Measurements from ENCODE around the gene INTS14. TPM values are rescaled to one million over a fixed set of nuclear protein-coding genes. Genes with fewer than 3 reads are reported as not detected.
A peak's percentile ranks its signal among the peaks of the same experiment; 100 is the strongest.
"Not testable (repeated sequence)": the region's sequence is repeated elsewhere in the genome, so short reads cannot be mapped to it uniquely, and the experiment has no call there.

Gene INTS14
- total RNA-seq, 1 experiment from 2014 or later, result 44.7 TPM

- Histone ChIP-seq H2BK120ac (ENCODE audit: low read depth, low read length, poor library complexity, severe bottlenecking) (no peak overlapping the region), H3K23me2 (ENCODE audit: insufficient read length, low read depth, low read length, poor library complexity, severe bottlenecking) (no peaks in the 10 kb centered on the region), H4K91ac (ENCODE audit: insufficient read length, low read depth, low read length) (no peak overlapping the region), H2AK5ac (ENCODE audit: insufficient read length, low read length) (no peak overlapping the region), H2BK15ac (ENCODE audit: low read depth, low read length) (no peak overlapping the region), H2BK20ac (ENCODE audit: low read depth, low read length, poor library complexity, severe bottlenecking) (no peak overlapping the region), H3K23ac (ENCODE audit: insufficient read length, low read depth, low read length) (no peak overlapping the region), H3K79me1 (ENCODE audit: insufficient read depth, low read depth, low read length, poor library complexity, severe bottlenecking) (peaks cover 11% of the 10 kb centered on the region), H3K4ac (ENCODE audit: low read depth, low read length) (no peak overlapping the region), H3K79me2 (ENCODE audit: insufficient read depth, low read length) (peaks cover 5% of the 10 kb centered on the region; the same call in 1 of the 2 replicates), H2BK12ac (ENCODE audit: insufficient read length, low read depth, low read length) (no peak overlapping the region), H3K18ac (ENCODE audit: insufficient read length, low read depth, low read length) (no peak overlapping the region), H2BK5ac (ENCODE audit: insufficient read length, low read length) (no peak overlapping the region), H3K27me3 (ENCODE audit: insufficient read depth, low read length) (no peaks in the 10 kb centered on the region), H4K8ac (replicated peaks; ENCODE audit: insufficient read length, low read depth, low read length) (no peak overlapping the region), H3K9me3 (ENCODE audit: control insufficient read depth, low read depth, low read length) (no peaks in the 10 kb centered on the region), H2AFZ (ENCODE audit: low read length) (no peak overlapping the region), H4K20me1 (ENCODE audit: control insufficient read depth, insufficient read depth, insufficient read length) (no peaks in the 10 kb centered on the region), H3K14ac (ENCODE audit: insufficient read depth, low read length) (no peak overlapping the region), H3K4me1 (ENCODE audit: insufficient read depth, low read length) (peaks cover 6% of the 10 kb centered on the region; the same call in 1 of the 2 replicates), H4K5ac (ENCODE audit: insufficient read length, low read depth, low read length) (no peak overlapping the region), H3T11ph (ENCODE audit: low read length) (no peak overlapping the region), H3K9ac (ENCODE audit: extremely low read depth, insufficient read length, low read length) (no peak overlapping the region), H3K27ac (ENCODE audit: insufficient read length, low read depth, low read length) (no peak overlapping the region), H3K4me2 (ENCODE audit: insufficient read depth, insufficient read length, low read length) (peak overlapping the region; percentile 24), H3K56ac (ENCODE audit: insufficient read length, low read depth, low read length) (no peak overlapping the region)
- Mint-ChIP-seq H3K9me3 (no peaks in the 10 kb centered on the region), H3K27ac (peak overlapping the region in 2 of 3 experiments; percentile 31 to 67; a peak in 3 of 7 replicates), H3K36me3 (ENCODE audit: insufficient read depth in 1 of 3, low read depth in 3 of 3) (peaks cover 12 to 34% (median 34%) of the 10 kb centered on the region in 3 experiments; a peak in 6 of 7 replicates), H3K27me3 (ENCODE audit: low read depth) (no peaks in the 10 kb centered on the region), H3K4me1 (peaks cover 15 to 20% of the 10 kb centered on the region in 2 experiments), H3K4me3 (no peak overlapping the region; a peak in 1 of 5 replicates)
- no peak for DNase-seq
- TF ChIP-seq CTCF (conservative IDR thresholded peaks at IDR 0.05), result no peak
- WGBS (ENCODE audit: extremely low coverage, insufficient read length, low lambda C conversion rate), result no CpG with 5 or more reads among the region's 3 CpGs
These were observed 60.2 kb downstream of the INTS14 start for GRCh38 chr15:65550681-65551098.

- not testable (repeated sequence) for H2BK15ac ChIP-seq (ENCODE audit: low read depth, low read length); H3K27ac Mint-ChIP-seq; H3K9me3 Mint-ChIP-seq; H3K18ac ChIP-seq (ENCODE audit: insufficient read length, low read depth, low read length); H3T11ph ChIP-seq (ENCODE audit: low read length); H3K27me3 Mint-ChIP-seq (ENCODE audit: low read depth); H3K27me3 ChIP-seq (ENCODE audit: insufficient read depth, low read length); H4K8ac ChIP-seq (replicated peaks; ENCODE audit: insufficient read length, low read depth, low read length); H3K4me2 ChIP-seq (ENCODE audit: insufficient read depth, insufficient read length, low read length); H2BK20ac ChIP-seq (ENCODE audit: low read depth, low read length, poor library complexity, severe bottlenecking); H4K91ac ChIP-seq (ENCODE audit: insufficient read length, low read depth, low read length); H3K79me2 ChIP-seq (ENCODE audit: insufficient read depth, low read length); H2BK12ac ChIP-seq (ENCODE audit: insufficient read length, low read depth, low read length); H3K27ac ChIP-seq (ENCODE audit: insufficient read length, low read depth, low read length); H4K20me1 ChIP-seq (ENCODE audit: control insufficient read depth, insufficient read depth, insufficient read length); H2AK5ac ChIP-seq (ENCODE audit: insufficient read length, low read length); H2AFZ ChIP-seq (ENCODE audit: low read length); H3K23me2 ChIP-seq (ENCODE audit: insufficient read length, low read depth, low read length, poor library complexity, severe bottlenecking); H3K9me3 ChIP-seq (ENCODE audit: control insufficient read depth, low read depth, low read length); H3K9ac ChIP-seq (ENCODE audit: extremely low read depth, insufficient read length, low read length); H3K14ac ChIP-seq (ENCODE audit: insufficient read depth, low read length); H3K4ac ChIP-seq (ENCODE audit: low read depth, low read length); H3K23ac ChIP-seq (ENCODE audit: insufficient read length, low read depth, low read length); H2BK5ac ChIP-seq (ENCODE audit: insufficient read length, low read length); H3K56ac ChIP-seq (ENCODE audit: insufficient read length, low read depth, low read length); H3K4me1 ChIP-seq (ENCODE audit: insufficient read depth, low read length); H3K4me3 Mint-ChIP-seq; H2BK120ac ChIP-seq (ENCODE audit: low read depth, low read length, poor library complexity, severe bottlenecking); H4K5ac ChIP-seq (ENCODE audit: insufficient read length, low read depth, low read length); DNase-seq
- WGBS (ENCODE audit: extremely low coverage, insufficient read length, low lambda C conversion rate), result no CpG with 5 or more reads among the region's 9 CpGs
- Mint-ChIP-seq H3K4me1 (peaks cover 15 to 20% of the 10 kb centered on the region in 2 experiments), H3K36me3 (ENCODE audit: insufficient read depth in 1 of 3, low read depth in 3 of 3) (peaks cover 4 to 23% (median 23%) of the 10 kb centered on the region in 3 experiments; a peak in 5 of 7 replicates)
- peaks cover 11% of the 10 kb centered on the region for H3K79me1 ChIP-seq (ENCODE audit: insufficient read depth, low read depth, low read length, poor library complexity, severe bottlenecking)
These were observed 61.6 kb downstream of the INTS14 start for GRCh38 chr15:65549288-65549687.
